Aorta (tissue), 5 donors: ENCODE measurements around the gene PDE4B. TPM values are rescaled to one million over a fixed set of nuclear protein-coding genes. Genes with fewer than 3 reads are reported as not detected.

Experiments used
- ATAC-seq: fragments of 200-7000 bp; cut with Tn5 transposase; one replicate; pipeline ENCODE4 v1.9.1; 2022; ENCODE audit warnings: moderate library complexity; ENCODE audit not compliant: low FRiP score
- DNase-seq, 2 donors: peaks; one replicate each; pipeline ENCODE4 v3.0.0-alpha.2; 2020
- H3K27ac ChIP-seq, 2 donors: one replicate each; pipeline ENCODE4 v1.5.1; 2013; ENCODE audit warnings: low read length in 2 of 2, mild to moderate bottlenecking in 2 of 2, moderate library complexity in 2 of 2, control low read depth in 1 of 2, inconsistent platforms in 1 of 2, low read depth in 1 of 2
- H3K27me3 ChIP-seq, 2 donors: one replicate each; pipeline ENCODE4 v1.6.1; 2013; ENCODE audit warnings: control low read depth in 1 of 2, low read length in 1 of 2, mild to moderate bottlenecking in 1 of 2, moderate library complexity in 1 of 2; ENCODE audit not compliant: insufficient read depth in 2 of 2, control insufficient read depth in 1 of 2
- H3K36me3 ChIP-seq, 2 donors: one replicate each; pipeline ENCODE4 v1.6.1; 2013; ENCODE audit warnings: control low read depth in 1 of 2, low read length in 1 of 2, mild to moderate bottlenecking in 1 of 2; ENCODE audit not compliant: insufficient read depth in 2 of 2, control insufficient read depth in 1 of 2
- H3K4me1 ChIP-seq, 2 donors: one replicate each; pipeline ENCODE4 v1.6.1; 2013; ENCODE audit warnings: low read length in 2 of 2, control low read depth in 1 of 2, mild to moderate bottlenecking in 1 of 2, moderate library complexity in 1 of 2; ENCODE audit not compliant: insufficient read depth in 2 of 2, control insufficient read depth in 1 of 2
- H3K4me3 ChIP-seq, 2 donors: one replicate each; pipeline ENCODE4 v1.5.1; 2013; ENCODE audit warnings: low read length in 2 of 2, control low read depth in 1 of 2, mild to moderate bottlenecking in 1 of 2
- H3K9me3 ChIP-seq: one replicate; pipeline ENCODE4 v1.6.1; 2013; ENCODE audit warnings: mild to moderate bottlenecking, low read length; ENCODE audit not compliant: control insufficient read depth
- WGBS, 2 donors: extraction: QIAGEN DNeasy Blood & Tissue Kit; methylation state at CpG; one replicate each; pipeline ENCODE4 v1.1.7; 2013; 5-methylcytosine and 5-hydroxymethylcytosine counted together
- intact Hi-C, 2 donors: fragments of 100-400 bp; cut with DNase I; formaldehyde crosslinking; loops; one replicate each; pipeline versions ENCODE4 v1.14.2 to v1.15.0; 2022
- polyA plus RNA-seq, 2 donors: library from polyadenylated mRNA; stranded (reverse); fragments of 200-250 nt; gene quantifications; one replicate each; pipeline ENCODE4 v1.2.3, GENCODE V29; 2013
- total RNA-seq, 2 donors: library from RNA; stranded (reverse); fragmentation: NEBNext Ultra II Directional; extraction: Animal tissue kit (Norgen Biotek cat#: 25700); gene quantifications; one replicate each; pipeline ENCODE4 v1.2.1, GENCODE V29; 2021
- donor health status: healthy with polysubstance abuse.
- donor health status: Bipolar disorder and iron deficiency.
- donor health status: DM: no; HTN: no; CAD: no.
- donor health status: DM: no; HTN: no; CAD: no.
- donor health status: DM: yes; HTN: yes; CAD: no.

The PDE4B gene
- total and polyA plus RNA-seq, 4 donors = 4.8 to 24.5 (median 12.5) TPM

DNA sequence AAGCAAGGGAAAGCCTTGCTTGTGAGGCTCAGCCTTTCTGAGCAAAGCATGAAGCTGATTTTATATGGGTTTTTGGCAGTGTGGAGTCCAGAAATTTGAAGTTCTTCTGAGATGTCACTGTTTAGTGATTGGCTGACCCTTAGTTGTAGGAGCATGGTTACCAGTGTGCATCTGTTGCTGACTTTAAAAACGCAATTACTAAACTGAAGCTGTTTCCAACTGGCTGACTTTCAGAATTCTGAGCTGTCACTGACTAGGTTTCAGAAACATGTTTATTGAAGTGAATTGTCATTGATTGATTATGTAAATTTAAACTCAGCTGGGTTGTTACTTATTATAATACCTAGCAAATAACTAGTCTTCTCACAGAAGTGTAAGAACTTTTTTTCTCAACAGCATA is 89.4 kb downstream of the PDE4B start:
- DNase-seq = no peak
- intact Hi-C loops = no loop called here
- 45% methylated on average over 1 of the region's 1 CpG for WGBS, 2 donors

DNA sequence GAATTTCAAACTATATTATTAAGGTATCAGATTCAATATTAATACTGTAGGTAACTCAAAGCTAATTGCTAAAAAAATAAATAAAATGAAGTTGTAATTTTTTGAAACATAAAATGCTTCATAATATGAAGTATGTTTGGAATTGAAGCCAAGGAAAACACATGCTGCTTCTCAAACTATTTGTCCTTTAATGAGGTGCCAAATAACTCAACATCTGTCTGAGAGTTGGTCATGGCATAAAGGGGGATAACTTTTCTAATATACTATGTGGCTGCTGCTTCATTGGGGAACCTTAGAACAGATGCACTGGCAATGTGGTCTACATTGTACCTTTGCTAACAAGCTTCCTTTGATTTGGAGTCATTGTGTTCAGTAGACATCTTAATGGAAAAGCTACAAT is 96.7 kb downstream of the PDE4B start:
- ATAC-seq = no peak
- Histone ChIP-seq H3K9me3 (no peaks in the 10 kb centered on the region), H3K27ac (no peak overlapping the region), H3K4me3 (no peak overlapping the region), H3K4me1 (no peaks in the 10 kb centered on the region), H3K27me3 (no peaks in the 10 kb centered on the region), H3K36me3 (no peaks in the 10 kb centered on the region)
- no peak for DNase-seq
- intact Hi-C loops = no loop called here

More for the DNA sequence above, 89.4 kb downstream of the PDE4B start:
- no peak for ATAC-seq
- H3K9me3 ChIP-seq = no peaks in the 10 kb centered on the region
- H3K4me1 ChIP-seq = no peaks in the 10 kb centered on the region
- no peaks in the 10 kb centered on the region for H3K36me3 ChIP-seq
- no peak overlapping the region for H3K27ac ChIP-seq
- no peaks in the 10 kb centered on the region for H3K27me3 ChIP-seq
- H3K4me3 ChIP-seq = no peak overlapping the region

DNA sequence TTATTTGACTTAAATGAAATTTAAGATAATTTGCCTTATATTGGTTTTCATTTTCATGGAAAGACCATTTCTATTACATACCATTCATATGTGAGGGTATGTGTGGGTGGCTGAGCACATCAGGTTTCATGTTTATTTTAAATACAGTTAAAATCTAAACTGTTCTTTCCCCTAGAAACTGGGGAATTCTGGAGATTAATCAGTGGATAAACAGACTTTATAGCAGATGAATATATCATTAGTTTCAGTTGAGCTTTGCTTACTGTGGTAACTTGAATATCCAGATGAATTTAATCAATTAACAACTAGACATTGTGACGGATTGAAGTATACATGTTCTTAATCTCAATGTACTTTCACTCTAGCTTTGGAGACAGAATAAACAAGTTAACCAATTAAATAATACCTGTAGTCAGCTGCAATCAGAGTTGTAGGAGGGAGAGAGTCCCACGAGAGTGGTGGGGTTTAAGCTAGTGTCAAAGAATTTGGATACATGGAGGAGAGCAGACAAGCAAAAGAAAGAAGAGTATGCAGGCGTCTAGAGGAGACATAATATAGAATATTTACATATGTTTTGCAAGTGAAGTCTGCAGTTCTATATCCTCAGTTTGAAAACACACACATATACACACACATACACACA is 97.6 kb downstream of the PDE4B start:
- Histone ChIP-seq H3K36me3 (no peaks in the 10 kb centered on the region), H3K9me3 (no peaks in the 10 kb centered on the region), H3K27me3 (no peaks in the 10 kb centered on the region), H3K4me1 (no peaks in the 10 kb centered on the region), H3K4me3 (no peak overlapping the region), H3K27ac (no peak overlapping the region)
- intact Hi-C loops = no loop called here
- 12% methylated on average over 3 of the region's 3 CpGs for WGBS, 2 donors
- ATAC-seq = no peak
- DNase-seq = no peak

DNA sequence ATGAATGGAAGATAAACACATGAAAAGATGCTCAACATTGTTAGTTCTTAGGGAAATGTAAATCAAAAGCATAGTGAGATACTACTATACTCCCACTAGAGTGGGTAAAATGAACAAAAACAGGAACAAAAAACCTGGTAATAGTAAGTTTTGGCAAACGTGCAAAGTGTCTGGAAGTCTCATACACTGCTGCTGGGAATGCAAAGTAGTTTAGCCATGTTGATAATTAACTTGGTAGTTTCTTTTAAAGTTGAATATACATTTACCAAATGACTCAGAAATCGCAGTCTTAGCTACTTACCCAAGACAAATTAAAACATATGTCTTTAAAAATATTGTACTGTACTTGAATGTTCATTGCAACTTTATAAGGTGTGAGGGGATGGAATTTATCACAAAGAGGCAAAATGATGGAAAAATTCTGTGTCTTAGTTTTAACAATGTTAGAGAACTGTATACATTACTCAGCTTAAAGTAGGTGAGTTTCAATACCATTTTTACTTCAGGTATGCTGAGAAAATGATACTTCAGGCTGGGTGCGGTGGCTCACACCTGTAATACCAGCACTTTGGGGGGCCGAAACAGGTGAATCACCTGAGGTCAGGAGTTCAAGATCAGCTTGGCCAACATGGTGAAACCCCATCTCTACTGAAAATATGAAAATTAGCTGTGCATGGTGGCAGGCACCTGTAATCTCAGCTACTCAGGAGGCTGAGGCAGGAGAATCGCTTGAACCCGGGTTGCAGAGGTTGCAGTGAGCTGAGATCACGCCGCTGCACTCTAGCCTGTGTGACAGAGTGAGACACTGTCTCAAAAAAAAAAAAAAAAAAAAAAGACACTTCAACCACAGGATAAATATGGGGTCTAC is 102.3 kb downstream of the PDE4B start:
- intact Hi-C loops = no loop called here
- ATAC-seq = no peak
- WGBS, 2 donors = 76 to 80% methylated on average over 8 of the region's 8 CpGs

DNA sequence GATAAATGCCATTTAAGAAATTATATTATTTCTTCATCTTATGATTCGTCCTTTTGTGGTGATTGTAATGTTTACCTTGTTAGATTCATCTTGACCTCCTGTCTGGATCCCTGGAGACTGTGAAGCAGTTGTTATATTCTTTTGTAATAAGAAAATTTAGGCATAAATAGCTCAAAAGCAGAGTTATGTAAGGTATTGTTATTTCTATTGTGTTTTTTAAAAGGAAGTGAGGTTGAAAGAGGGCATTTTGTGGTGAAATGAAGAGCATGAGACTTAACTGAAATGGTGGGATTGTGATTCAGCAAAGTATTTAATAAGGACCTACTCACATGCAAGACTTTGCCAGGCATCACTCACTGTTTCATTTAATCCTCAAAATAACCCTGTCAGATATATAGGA is 104.0 kb downstream of the PDE4B start:
- Histone ChIP-seq H3K27ac (no peak overlapping the region), H3K9me3 (no peaks in the 10 kb centered on the region), H3K4me3 (no peak overlapping the region), H3K27me3 (no peaks in the 10 kb centered on the region), H3K4me1 (no peaks in the 10 kb centered on the region), H3K36me3 (no peaks in the 10 kb centered on the region)
- ATAC-seq (no peak), DNase-seq (no peak)
- WGBS, 2 donors = 50 to 55% methylated on average over 1 of the region's 1 CpG
- intact Hi-C loops = no loop called here

More for the DNA sequence above, 102.3 kb downstream of the PDE4B start:
- no peak overlapping the region for H3K4me3 ChIP-seq
- no peaks in the 10 kb centered on the region for H3K36me3 ChIP-seq
- DNase-seq = no peak
- no peak overlapping the region for H3K27ac ChIP-seq
- H3K9me3 ChIP-seq = no peaks in the 10 kb centered on the region
- no peaks in the 10 kb centered on the region for H3K27me3 ChIP-seq
- no peaks in the 10 kb centered on the region for H3K4me1 ChIP-seq

DNA sequence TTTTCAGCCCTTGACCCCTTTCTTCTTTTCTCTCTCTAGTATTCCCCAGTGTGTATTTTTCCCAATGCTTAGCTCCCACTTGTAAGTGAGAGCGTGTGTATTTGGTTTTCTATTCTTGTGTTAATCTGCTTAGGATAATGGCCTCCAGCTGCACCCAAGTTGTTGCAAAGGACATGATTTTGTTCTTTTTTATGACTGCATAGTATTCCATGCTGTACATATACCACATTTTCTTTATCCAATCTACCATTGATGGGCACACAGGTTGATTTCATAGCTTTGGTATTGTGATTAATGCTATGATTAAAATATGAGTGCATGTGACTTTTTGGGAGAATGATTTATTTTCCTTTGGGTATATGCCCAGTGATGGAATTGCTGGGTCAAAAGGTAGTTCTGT is 104.8 kb downstream of the PDE4B start:
- no peak for ATAC-seq
- Histone ChIP-seq H3K36me3 (no peaks in the 10 kb centered on the region), H3K27me3 (no peaks in the 10 kb centered on the region), H3K4me1 (no peaks in the 10 kb centered on the region), H3K9me3 (no peaks in the 10 kb centered on the region), H3K27ac (no peak overlapping the region), H3K4me3 (no peak overlapping the region)
- no peak for DNase-seq
- intact Hi-C loops = no loop called here
- 79 to 96% methylated on average over 1 of the region's 1 CpG for WGBS, 2 donors

DNA sequence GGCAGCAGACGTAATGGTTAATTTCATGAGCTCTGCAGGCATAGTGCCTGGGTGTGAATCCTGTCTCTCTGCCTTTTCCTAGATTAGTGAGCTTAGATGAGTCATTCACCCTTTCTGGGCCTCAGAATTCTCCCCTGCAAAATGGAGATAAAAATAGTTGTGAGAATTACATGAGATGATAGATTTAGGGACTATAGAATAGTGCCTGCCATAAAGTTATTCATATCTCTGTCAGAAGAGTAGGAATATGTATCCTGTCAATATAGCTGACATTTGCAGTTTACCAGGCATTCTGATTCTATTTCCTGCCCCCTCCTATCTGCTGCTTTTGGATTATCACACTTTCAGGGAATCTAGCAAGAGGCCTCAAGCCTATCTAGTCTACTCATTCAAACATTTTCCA is 112.0 kb downstream of the PDE4B start:
- H3K36me3 ChIP-seq = no peaks in the 10 kb centered on the region
- DNase-seq (no peak), ATAC-seq (no peak)
- intact Hi-C loops = no loop called here
- H3K4me1 ChIP-seq = no peaks in the 10 kb centered on the region
- H3K4me3 ChIP-seq = no peak overlapping the region
- 61% methylated on average over 1 of the region's 1 CpG for WGBS, 2 donors
- H3K9me3 ChIP-seq = no peaks in the 10 kb centered on the region
- no peak overlapping the region for H3K27ac ChIP-seq
- no peaks in the 10 kb centered on the region for H3K27me3 ChIP-seq

DNA sequence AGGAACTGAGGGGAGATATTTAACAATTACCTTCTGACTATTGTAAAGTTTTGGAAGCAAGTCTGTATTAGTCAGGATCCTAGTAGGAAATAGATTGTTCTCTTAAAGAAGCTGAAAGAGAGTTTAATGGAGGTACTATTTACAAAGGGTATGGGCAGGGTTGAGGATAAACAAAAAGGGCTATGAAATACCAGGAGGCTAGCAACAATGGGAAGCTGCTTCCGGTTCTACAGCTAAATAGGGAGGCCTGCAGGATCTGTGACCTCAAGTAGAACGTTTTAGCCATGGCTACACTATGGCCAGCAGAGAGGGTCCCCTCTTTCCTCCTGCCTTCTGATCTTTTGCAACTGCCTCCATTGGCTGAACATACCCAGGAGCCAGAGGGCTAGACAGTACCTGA is 117.7 kb downstream of the PDE4B start:
- no peaks in the 10 kb centered on the region for H3K4me1 ChIP-seq
- no peaks in the 10 kb centered on the region for H3K27me3 ChIP-seq
- WGBS, 2 donors = 68 to 69% methylated on average over 2 of the region's 2 CpGs
- intact Hi-C loops = no loop called here
- H3K9me3 ChIP-seq = no peaks in the 10 kb centered on the region
- no peaks in the 10 kb centered on the region for H3K36me3 ChIP-seq
- H3K4me3 ChIP-seq = no peak overlapping the region
- no peak overlapping the region for H3K27ac ChIP-seq
- no peak for DNase-seq
- ATAC-seq = no peak

DNA sequence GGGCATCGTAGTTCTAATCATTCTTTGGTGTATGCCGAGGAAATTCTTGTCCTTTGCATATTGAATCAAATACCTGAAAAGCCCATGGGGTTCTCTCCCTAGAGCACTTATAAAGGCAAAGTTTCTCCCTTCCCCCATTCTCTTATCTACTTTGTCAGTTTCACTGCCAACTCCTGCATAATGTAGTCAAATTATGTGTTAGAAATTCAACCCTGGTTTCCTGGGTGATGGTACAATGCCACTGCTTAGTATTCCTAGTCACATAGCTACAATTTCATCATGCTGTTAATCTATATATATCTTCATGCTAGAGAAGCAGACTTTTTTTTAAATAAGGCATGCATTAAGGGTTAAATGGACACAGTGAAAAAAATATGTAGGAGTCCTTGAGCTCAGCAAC is 119.0 kb downstream of the PDE4B start:
- DNase-seq = no peak
- Histone ChIP-seq H3K27me3 (no peaks in the 10 kb centered on the region), H3K36me3 (no peaks in the 10 kb centered on the region), H3K4me3 (no peak overlapping the region), H3K9me3 (no peaks in the 10 kb centered on the region), H3K27ac (no peak overlapping the region), H3K4me1 (no peaks in the 10 kb centered on the region)
- intact Hi-C loops = no loop called here
- WGBS, 2 donors = 44 to 49% methylated on average over 2 of the region's 2 CpGs
- ATAC-seq = no peak
